Measurements from ENCODE around the gene ZBED4.

- TF ChIP-seq CTCF (IDR thresholded peaks at IDR 0.05; ENCODE audit: low read length) (no peak), EZH2 (IDR thresholded peaks at IDR 0.05; ENCODE audit: borderline replicate concordance, low read length) (no peak)
Observed at GRCh38 chr22:49900441-49901230, 47.0 kb downstream of the ZBED4 start.

Data from OCI-LY1 (cell line).